Parathyroid adenoma (tissue), 2 donors: Measurements from ENCODE around the gene MGST1.

Experiments used
- H2AFZ ChIP-seq: fragments of 300-600 bp; sonication (generic); one replicate; pipeline ENCODE4 v1.7.0; 2017; ENCODE audit warnings: antibody characterized with exemption, mild to moderate bottlenecking
- H3K27ac ChIP-seq: fragments of 300-600 bp; sonication (generic); one replicate; pipeline ENCODE4 v1.7.0; 2017
- H3K27me3 ChIP-seq: fragments of 300-600 bp; sonication (generic); one replicate; pipeline ENCODE4 v1.7.0; 2017; ENCODE audit warnings: low read length; ENCODE audit not compliant: control insufficient read depth, insufficient read depth
- H3K36me3 ChIP-seq: fragments of 300-600 bp; sonication (generic); one replicate; pipeline ENCODE4 v1.7.0; 2017; ENCODE audit warnings: low read length; ENCODE audit not compliant: control insufficient read depth, insufficient read depth
- H3K4me1 ChIP-seq: fragments of 300-600 bp; sonication (generic); one replicate; pipeline ENCODE4 v1.7.0; 2017; ENCODE audit warnings: control low read depth
- H3K4me2 ChIP-seq: fragments of 300-600 bp; sonication (generic); one replicate; pipeline ENCODE4 v1.7.0; 2017; ENCODE audit warnings: low read length
- H3K4me3 ChIP-seq: fragments of 300-600 bp; sonication (generic); one replicate; pipeline ENCODE4 v1.7.0; 2017; ENCODE audit warnings: low read depth, low read length
- H3K79me2 ChIP-seq: fragments of 300-600 bp; sonication (generic); one replicate; pipeline ENCODE4 v1.7.0; 2017; ENCODE audit warnings: control low read depth
- H3K9ac ChIP-seq: fragments of 300-600 bp; sonication (generic); one replicate; pipeline ENCODE4 v1.7.0; 2017; ENCODE audit warnings: mild to moderate bottlenecking
- H3K9me3 ChIP-seq: fragments of 300-600 bp; sonication (generic); one replicate; pipeline ENCODE4 v1.7.0; 2017; ENCODE audit warnings: low read length; ENCODE audit not compliant: control insufficient read depth
- TF ChIP-seq, protein P1 (sequence below): fragments of 300-600 bp; sonication (generic); IDR thresholded peaks from one replicate; pipeline ENCODE4 v1.7.0; 2017; ENCODE audit warnings: antibody characterized with exemption, mild to moderate bottlenecking
- donor health status: primary hyperparathyroidism.

The MGST1 gene

DNA sequence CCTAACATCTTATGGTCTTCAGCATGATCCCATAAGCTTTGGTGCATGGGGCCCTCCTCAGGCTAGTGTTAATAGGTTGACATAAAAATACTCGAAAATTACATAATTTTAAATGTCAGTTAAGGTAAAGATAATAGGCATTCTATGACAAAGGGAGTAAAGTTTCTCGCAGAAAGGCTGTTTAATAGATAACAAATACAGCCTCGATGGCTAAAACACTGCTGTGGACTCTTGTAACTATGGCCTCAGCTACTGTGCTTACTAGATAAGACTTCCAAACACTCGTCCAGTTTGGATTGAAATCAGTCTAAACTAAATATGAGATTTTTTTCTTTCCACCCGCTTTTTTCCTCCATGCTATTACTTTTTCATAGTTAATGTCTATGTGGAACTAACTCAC lies 23.2 kb upstream of the MGST1 start:
- Histone ChIP-seq H2AFZ (no peak overlapping the region), H3K27ac (no peak overlapping the region), H3K4me2 (no peak overlapping the region), H3K4me1 (no peaks in the 10 kb centered on the region), H3K9me3 (no peaks in the 10 kb centered on the region), H3K4me3 (no peak overlapping the region), H3K36me3 (no peaks in the 10 kb centered on the region), H3K9ac (no peak overlapping the region), H3K79me2 (no peaks in the 10 kb centered on the region), H3K27me3 (no peaks in the 10 kb centered on the region)
- TF ChIP-seq, protein P1, sequence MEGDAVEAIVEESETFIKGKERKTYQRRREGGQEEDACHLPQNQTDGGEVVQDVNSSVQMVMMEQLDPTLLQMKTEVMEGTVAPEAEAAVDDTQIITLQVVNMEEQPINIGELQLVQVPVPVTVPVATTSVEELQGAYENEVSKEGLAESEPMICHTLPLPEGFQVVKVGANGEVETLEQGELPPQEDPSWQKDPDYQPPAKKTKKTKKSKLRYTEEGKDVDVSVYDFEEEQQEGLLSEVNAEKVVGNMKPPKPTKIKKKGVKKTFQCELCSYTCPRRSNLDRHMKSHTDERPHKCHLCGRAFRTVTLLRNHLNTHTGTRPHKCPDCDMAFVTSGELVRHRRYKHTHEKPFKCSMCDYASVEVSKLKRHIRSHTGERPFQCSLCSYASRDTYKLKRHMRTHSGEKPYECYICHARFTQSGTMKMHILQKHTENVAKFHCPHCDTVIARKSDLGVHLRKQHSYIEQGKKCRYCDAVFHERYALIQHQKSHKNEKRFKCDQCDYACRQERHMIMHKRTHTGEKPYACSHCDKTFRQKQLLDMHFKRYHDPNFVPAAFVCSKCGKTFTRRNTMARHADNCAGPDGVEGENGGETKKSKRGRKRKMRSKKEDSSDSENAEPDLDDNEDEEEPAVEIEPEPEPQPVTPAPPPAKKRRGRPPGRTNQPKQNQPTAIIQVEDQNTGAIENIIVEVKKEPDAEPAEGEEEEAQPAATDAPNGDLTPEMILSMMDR: no peak

DNA sequence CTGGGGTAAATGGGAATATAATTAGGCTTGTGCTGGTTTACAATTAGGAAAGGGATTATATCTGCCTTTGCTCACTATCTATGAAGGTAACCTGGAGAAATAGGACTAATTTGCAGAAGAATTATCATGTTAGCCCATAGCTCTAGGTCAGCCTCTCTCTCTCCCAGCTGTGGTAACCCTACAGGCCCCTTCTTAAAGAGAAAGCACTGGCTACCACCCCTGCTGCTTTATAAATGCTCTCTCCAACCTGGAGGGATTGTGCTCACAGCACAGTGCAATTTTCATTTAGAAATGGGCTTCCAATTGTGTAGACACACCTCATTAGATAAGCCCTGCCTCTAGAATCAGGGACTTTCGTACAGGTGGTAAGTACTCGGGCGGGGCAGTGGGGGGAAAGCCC lies 22.7 kb upstream of the MGST1 start:
- H3K27ac ChIP-seq: no peak overlapping the region
- no peaks in the 10 kb centered on the region for H3K79me2 ChIP-seq
- H2AFZ ChIP-seq: no peak overlapping the region
- no peak overlapping the region for H3K4me2 ChIP-seq
- no peaks in the 10 kb centered on the region for H3K27me3 ChIP-seq
- H3K36me3 ChIP-seq: no peaks in the 10 kb centered on the region
- TF ChIP-seq, protein P1: no peak
- H3K4me1 ChIP-seq: no peaks in the 10 kb centered on the region
- no peaks in the 10 kb centered on the region for H3K9me3 ChIP-seq
- H3K9ac ChIP-seq: no peak overlapping the region
- no peak overlapping the region for H3K4me3 ChIP-seq

DNA sequence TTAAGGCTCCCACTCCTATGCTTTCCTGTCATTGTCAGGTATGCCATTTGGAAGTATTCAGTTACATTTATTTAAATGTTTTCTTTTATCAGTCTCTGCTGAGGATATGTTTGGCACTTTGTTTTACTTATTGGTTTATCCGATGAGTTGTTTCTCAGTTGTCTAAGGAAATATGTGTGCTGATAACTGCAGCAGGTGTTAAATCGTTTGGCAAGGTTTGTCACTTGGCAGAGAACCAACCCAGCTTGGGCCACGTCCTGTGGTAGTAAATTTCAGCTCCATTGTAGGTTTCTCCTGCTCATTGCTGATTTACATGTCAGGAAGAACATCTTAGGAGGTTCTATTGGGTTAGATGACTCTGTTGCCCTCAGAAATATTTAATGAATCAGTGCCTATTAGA lies 22.0 kb upstream of the MGST1 start:
- Histone ChIP-seq H3K9me3 (no peaks in the 10 kb centered on the region), H3K4me1 (no peaks in the 10 kb centered on the region), H3K4me2 (no peak overlapping the region), H3K27ac (no peak overlapping the region), H3K4me3 (no peak overlapping the region), H3K27me3 (no peaks in the 10 kb centered on the region), H2AFZ (no peak overlapping the region), H3K36me3 (no peaks in the 10 kb centered on the region), H3K9ac (no peak overlapping the region), H3K79me2 (no peaks in the 10 kb centered on the region)
- TF ChIP-seq, protein P1: no peak

DNA sequence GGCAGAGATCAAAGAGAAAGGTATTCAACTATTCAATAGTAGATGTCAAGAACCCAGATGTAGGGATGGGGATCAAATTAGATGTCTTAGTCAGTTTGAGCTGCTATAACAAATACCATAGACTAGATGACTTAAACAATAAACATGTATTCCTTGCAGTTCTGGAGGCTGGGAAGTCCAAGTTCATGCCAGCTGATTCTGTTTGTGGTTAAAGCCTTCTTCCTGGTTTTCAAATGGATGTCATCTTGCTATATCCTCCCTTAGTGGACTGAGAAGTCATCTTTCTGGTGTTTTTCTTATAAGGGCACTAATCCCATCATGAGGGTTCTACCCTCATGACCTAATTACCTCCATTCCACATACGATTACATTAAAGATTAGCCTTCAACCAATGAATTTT lies 19.5 kb upstream of the MGST1 start:
- TF ChIP-seq, protein P1: no peak
- no peaks in the 10 kb centered on the region for H3K27me3 ChIP-seq

DNA sequence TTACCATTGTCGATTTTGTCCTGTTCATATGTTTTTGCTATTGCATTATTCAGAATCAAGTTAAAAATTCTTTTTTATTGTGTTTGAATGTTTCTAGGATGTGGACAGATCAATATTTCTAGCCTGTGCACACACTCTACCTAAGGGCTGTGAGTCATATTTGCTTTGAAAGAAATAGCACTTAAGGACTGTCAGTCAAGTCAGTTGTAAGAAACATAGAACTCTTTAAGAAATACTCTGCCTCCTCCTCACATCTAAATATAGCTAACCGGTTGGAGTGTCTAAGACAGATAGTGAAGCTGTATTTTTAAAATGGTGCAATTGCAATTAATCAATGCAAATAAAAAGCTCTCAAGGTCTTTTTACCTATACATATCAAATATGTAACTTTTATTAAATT lies 17.9 kb upstream of the MGST1 start:
- H2AFZ ChIP-seq: no peak overlapping the region
- H3K36me3 ChIP-seq: no peaks in the 10 kb centered on the region
- H3K9ac ChIP-seq: no peak overlapping the region
- no peaks in the 10 kb centered on the region for H3K4me1 ChIP-seq
- TF ChIP-seq, protein P1: no peak
- H3K4me2 ChIP-seq: no peak overlapping the region
- no peak overlapping the region for H3K4me3 ChIP-seq
- H3K27ac ChIP-seq: no peak overlapping the region
- no peaks in the 10 kb centered on the region for H3K79me2 ChIP-seq
- no peaks in the 10 kb centered on the region for H3K9me3 ChIP-seq
- H3K27me3 ChIP-seq: no peaks in the 10 kb centered on the region

More for the DNA sequence above, 19.5 kb upstream of the MGST1 start:
- Histone ChIP-seq H2AFZ (no peak overlapping the region), H3K9me3 (no peaks in the 10 kb centered on the region), H3K4me1 (no peaks in the 10 kb centered on the region), H3K79me2 (no peaks in the 10 kb centered on the region), H3K9ac (no peak overlapping the region), H3K4me2 (no peak overlapping the region), H3K4me3 (no peak overlapping the region), H3K36me3 (no peaks in the 10 kb centered on the region), H3K27ac (no peak overlapping the region)
